OCI-LY1 (cell line): Measurements from ENCODE around the gene ZFP42.

Experiments used
- EZH2 ChIP-seq: fragments of 200-600 bp; sonication (generic), shearing (Covaris generic); IDR thresholded peaks from 2 replicates; pipeline ENCODE4 v1.8.0; 2017; ENCODE audit warnings: borderline replicate concordance, mixed run types, mild to moderate bottlenecking, antibody characterized with exemption, low read length, moderate library complexity, mixed read lengths
- TF ChIP-seq, protein P1 (sequence below): fragments of 200-600 bp; sonication (generic), shearing (Covaris generic); IDR thresholded peaks from 2 replicates; pipeline ENCODE4 v1.5.1; 2017; ENCODE audit warnings: mild to moderate bottlenecking, antibody characterized with exemption, low read length, moderate library complexity, mixed read lengths

DNA sequence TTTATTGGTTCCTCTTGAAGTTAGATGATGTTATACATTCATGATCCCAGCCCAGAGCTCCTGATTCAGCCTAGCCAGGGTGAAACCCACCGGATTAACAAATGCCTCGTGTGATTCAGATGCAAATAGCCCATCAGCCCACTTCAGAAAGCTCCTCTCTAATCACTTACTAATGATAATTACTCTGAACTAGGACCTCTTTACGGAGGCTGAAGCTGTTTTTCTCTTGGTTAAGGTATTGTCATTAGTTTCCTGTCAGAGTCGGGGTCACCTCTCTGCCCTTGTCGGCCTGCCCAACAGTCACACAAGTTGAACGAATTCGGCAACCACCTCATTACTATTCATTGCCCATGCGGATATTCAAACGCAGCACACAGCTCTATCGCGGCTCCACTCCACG is 36.6 kb downstream of the ZFP42 start:
- TF ChIP-seq, protein P1, sequence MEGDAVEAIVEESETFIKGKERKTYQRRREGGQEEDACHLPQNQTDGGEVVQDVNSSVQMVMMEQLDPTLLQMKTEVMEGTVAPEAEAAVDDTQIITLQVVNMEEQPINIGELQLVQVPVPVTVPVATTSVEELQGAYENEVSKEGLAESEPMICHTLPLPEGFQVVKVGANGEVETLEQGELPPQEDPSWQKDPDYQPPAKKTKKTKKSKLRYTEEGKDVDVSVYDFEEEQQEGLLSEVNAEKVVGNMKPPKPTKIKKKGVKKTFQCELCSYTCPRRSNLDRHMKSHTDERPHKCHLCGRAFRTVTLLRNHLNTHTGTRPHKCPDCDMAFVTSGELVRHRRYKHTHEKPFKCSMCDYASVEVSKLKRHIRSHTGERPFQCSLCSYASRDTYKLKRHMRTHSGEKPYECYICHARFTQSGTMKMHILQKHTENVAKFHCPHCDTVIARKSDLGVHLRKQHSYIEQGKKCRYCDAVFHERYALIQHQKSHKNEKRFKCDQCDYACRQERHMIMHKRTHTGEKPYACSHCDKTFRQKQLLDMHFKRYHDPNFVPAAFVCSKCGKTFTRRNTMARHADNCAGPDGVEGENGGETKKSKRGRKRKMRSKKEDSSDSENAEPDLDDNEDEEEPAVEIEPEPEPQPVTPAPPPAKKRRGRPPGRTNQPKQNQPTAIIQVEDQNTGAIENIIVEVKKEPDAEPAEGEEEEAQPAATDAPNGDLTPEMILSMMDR, result no peak
- no peak for TF ChIP-seq EZH2
